GM18873 (cell line): ENCODE data around the gene PGP.

Source experiments
- ATAC-seq: cut with Tn5 transposase; IDR thresholded peaks from one replicate; pipeline ENCODE4 v1.9.1; 2021; ENCODE audit warnings: mild to moderate bottlenecking, moderate library complexity, moderate number of reproducible peaks; ENCODE audit not compliant: unreplicated experiment, low FRiP score

PGP gene

DNA sequence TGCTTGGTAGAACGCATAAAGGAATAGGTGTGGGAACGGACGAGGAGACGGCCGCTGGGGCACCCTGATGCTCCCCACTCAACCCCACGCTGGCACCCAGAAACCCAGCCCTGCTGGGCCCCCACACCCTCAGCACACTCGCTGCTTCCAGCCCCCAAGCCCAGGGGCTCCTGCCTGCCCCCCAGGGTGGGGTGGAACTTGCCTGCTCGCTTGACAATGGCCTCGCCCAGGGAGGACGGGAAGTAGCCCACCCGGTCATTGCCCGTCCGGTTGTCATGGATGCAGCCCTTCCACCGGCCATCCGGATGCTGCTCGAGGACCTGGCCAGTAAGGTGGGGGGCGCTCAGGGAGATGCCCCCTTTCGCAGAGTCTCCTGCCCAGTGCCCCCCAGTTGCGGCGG is 28.1 kb downstream of the PGP start:
- ATAC-seq, result no peak

GRCh38 chr16:2186064-2186463 is 28.6 kb downstream of the PGP start:
- ATAC-seq, result no peak

- no peak for ATAC-seq
Observed at GRCh38 chr16:2184962-2185361, 29.7 kb downstream of the PGP start.

DNA sequence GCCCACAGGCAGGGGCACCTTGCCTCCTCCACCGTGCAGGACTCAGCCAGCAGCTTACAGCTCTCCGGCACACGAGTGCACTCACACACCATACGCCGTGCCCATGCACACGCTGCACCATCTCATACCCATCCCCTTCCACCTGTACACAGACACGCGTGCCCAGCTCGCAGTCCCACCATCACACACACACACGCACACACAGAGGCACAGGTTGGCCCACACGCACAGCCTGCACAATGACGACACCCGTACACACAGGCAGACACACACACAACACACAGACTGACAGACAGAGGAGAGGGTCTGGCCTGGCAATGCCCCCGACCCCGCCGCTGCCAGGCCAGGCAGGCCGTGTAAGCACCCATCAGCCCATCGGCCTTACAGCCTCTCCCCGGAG is 30.3 kb downstream of the PGP start:
- ATAC-seq, result no peak

DNA sequence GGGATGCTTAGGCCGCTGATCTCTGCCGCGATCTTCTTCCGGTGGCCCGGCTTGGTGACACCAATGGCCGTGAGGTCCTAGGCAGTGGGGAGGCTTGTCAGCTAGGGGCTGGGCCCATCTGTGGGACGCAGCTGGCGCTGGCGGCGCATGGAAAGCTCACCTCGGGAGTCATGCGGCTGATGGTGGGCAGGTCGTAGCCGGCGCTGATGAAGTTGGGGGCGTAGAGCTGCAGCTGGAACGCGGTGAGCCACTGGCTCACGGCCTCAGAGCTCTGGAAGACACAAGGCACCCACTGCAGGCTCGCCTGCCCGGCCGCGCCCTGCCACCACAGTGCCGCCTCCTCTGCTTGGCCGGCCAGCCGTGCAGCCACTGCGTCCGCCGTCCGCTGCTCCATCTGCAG is 31.0 kb downstream of the PGP start:
- ATAC-seq, result no peak

DNA sequence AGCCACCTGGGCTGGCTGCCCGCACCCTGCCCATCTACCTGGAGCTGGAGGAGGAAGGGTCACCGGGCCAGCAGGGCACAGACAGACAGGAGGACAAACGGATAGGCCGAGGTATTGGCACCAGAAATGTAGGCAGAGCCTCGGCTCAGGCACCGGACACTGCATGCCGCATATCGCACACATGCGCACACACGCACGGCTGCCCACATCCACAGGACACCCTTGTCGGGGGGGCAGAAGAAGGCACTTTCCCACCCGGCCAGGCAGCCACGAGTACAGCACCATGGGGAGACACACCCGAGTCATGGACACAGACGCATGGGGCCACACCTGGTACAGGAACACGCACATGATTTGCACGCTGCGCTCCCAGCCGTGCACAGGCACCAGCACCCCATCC is 32.7 kb downstream of the PGP start:
- ATAC-seq, result no peak

DNA sequence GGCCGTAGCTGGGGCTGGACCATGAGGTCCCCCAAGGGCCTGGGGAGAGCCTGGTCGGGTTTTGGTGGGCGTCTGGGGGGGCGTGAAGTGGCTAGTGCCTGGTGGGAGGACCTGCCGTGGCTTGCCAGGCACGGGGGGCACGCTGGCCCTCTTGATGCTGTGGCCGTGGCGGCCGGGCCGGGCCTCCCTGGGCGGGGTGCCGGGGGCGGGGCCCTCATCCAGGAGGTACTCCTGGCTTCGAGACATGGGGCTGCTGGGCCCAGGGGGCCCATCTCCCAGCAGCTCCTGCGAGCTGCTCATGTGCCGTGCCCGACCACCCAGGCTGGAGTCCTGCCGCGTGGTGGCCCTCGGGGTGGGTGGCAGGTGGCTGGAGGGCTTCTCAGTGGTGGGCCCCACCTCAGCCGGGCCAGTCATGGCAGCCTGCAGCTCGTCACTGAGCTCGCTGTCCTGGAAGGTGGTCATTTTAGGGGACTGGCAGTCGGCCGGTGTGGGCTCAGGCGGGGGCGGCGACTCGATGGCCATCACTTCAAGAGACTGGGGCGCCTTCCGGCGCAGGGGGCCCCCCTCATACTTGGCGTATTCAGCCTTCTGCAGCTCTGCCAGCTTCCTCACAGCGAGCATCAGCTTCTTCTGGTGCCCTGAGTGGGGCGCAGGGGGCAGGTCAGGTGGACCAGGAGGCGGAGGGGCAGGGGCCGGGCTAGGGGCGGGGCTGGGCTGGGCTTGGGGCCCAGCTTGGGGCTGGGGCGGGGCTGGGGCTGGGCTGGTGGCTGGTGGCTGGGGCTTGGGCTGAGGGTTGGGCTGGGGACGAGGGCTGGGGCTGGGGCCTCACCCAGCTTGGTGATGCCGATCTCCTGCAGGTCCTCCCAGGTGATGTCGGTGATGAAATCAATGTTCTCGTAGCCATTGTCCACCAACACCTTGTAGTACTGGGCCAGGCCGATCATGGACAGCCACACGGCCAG is 33.4 kb downstream of the PGP start:
- no peak for ATAC-seq

- ATAC-seq, result no peak
Observed at GRCh38 chr16:2180461-2180860, 34.2 kb downstream of the PGP start.

DNA sequence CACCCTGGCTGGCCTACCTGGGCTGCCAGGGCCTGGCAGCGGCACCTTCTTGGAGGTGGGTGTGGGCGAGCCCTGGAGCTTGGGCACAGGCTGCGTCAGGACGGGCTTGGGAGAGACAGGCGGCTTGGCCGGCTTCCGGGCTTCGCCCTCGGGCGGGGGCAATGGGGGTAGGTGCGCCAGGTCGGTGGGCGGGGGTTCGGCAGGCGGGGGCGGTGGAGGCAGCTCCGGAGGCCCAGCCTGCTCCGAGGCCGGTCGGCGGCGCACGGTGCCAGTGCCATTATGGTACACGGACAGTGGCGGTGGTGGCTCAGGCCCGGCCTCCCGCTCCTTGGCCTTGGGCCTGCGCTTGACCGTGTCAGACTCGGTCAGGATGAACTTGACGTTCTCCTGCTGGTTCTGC is 35.1 kb downstream of the PGP start:
- ATAC-seq, result no peak

- ATAC-seq, result no peak
Observed at GRCh38 chr16:2179107-2179501, 35.5 kb downstream of the PGP start.

DNA sequence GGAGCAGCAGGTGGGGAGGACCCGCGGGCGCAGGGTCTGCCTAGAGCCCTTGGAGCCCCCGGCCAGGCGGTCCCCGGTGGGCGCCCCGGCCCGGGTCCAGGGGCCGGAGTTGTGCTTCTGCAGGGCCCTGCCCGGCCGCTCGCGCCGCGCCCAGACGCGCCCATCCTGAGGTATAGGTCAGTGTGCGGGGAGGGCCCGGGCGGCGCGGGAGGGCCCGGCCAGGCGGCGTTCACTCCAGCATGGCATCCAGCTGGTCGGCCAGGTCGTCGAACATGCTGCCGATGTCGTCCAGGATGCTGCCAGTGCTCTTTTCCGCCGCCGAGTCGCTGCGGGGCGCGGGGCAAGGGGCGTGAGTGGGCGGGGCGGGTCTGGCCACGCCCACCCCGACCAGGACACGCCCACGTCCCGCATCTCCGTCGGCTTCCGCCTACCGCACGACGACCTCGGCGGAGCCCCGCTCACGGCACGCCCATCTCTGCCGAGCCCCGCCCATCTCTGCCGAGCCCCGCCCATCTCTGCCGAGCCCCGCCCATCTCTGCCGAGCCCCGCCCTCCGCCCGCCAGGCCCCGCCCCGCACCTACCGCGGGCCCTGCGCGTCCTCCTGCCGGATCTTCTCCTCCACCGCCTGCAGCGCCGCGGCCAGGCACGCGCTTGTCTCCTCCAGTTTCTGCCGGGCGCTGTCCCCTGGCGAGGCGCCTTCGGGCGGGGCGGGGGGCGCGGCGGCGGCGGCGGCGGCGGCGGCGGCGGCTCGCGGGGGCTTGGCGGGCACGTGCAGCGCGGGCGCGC is 36.1 kb downstream of the PGP start:
- no peak for ATAC-seq

DNA sequence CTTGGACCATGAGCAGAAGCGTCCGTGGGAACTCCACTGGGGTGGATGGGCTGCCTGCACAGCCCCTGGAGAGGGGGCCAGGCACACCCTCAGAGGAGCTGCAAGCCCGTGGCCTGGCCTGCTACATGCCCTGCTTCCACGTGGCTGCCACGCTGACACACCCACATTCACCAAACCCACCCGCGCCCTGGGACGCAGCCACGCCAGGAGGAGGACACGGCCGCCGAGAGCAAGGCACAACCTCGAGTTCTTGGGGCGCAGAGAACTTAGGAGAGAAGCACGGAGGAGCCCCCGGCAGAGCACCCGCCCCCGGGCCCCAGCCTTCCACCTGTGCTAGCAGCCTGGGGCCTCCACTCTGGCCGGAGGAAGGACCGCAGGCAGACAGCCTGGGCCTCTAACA is 37.1 kb downstream of the PGP start:
- ATAC-seq, result no peak

DNA sequence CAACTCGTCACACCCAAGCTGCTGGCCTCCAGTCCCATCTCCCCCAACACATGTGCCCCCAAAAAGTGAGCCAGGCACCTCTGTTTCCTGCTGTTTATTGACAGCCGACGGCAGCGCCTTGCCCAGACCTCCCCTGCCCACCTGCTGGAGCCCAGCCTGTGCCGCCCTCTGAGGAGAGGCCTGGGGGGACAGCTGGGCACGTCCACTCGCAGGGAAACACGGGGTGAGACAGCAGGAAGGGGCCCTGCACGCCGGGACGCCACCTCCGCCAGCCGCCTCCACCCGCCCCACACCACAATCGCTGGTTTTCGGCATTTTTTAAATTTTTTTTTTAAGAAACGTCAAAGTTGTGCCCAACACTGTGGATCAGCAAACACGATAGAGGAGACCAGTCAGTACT is 37.5 kb downstream of the PGP start:
- no peak for ATAC-seq

GRCh38 chr16:2176047-2176446 is 38.6 kb downstream of the PGP start:
- no peak for ATAC-seq

- no peak for ATAC-seq
Observed at GRCh38 chr16:2175454-2175853, 39.2 kb downstream of the PGP start.

GRCh38 chr16:2174396-2175131 is 40.1 kb downstream of the PGP start:
- ATAC-seq, result no peak

GRCh38 chr16:2173916-2174315 is 40.7 kb downstream of the PGP start:
- ATAC-seq, result no peak

DNA sequence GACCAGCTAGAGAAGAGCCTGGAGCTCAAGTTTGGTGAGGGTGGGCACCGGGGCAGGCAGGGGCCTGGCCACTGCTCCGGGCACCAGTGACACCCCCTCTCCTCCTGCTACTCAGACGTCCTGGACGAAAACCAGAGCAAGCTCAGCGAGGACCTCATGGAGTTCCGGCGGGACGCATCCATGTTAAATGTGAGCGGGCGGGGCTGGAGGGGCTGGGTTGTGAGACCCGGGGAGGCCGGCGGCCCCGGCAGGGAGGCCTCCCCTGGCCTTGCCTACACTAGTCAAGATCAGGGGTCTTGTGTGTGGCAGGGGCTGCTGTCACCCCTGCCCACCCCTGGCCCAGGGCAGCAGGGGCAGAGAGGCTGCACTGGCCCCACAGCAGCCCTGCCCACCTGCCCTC is 41.3 kb downstream of the PGP start:
- ATAC-seq, result no peak

- ATAC-seq, result no peak
Observed at GRCh38 chr16:2172688-2173335, 41.8 kb downstream of the PGP start.

GRCh38 chr16:2171601-2172178 is 43.0 kb downstream of the PGP start:
- no peak for ATAC-seq
